Measurements from ENCODE around the gene TUBB3. TPM values are rescaled to one million over a fixed set of nuclear protein-coding genes. Genes with fewer than 3 reads are reported as not detected.

TUBB3 gene
- total and polyA plus RNA-seq, 2 of the 8 experiments (the other 6 are each of a cell fraction or from before 2014, with no cell fraction given) = 275 to 393 TPM

DNA sequence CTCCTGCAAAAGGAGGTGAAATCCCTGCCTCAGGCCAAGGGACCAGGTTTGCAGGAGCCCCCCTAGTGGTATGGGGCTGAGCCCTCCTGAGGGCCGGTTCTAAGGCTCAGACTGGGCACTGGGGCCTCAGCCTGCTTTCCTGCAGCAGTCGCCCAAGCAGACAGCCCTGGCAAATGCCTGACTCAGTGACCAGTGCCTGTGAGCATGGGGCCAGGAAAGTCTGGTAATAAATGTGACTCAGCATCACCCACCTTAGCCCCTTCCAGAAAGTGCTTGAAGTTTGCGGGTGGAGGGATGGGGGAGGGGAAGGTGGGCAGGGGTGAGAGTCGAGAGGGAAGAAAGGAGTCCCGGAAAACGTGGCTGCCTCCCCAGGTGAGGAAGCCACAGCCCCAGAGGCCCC is 2.4 kb upstream of the TUBB3 start (continued):
- TF ChIP-seq TAF7 (optimal IDR thresholded peaks at IDR 0.05; ENCODE audit: borderline replicate concordance, low read depth, low read length) (no peak), SRF (IDR thresholded peaks at IDR 0.05; ENCODE audit: low read depth, low read length) (no peak)
- TF ChIP-seq, protein P1, sequence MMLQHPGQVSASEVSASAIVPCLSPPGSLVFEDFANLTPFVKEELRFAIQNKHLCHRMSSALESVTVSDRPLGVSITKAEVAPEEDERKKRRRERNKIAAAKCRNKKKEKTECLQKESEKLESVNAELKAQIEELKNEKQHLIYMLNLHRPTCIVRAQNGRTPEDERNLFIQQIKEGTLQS (IDR thresholded peaks at IDR 0.05; ENCODE audit: insufficient read depth, low read depth, low read length) = no peak
